GM21717 (cell line): ENCODE data around the gene RAD51B.
A peak's percentile ranks its signal among the peaks of the same experiment; 100 is the strongest.

Experiments
- ATAC-seq: cut with Tn5 transposase; IDR thresholded peaks from one replicate; pipeline ENCODE4 v1.9.1; 2021; ENCODE audit warnings: mild to moderate bottlenecking, moderate library complexity; ENCODE audit not compliant: unreplicated experiment

The RAD51B gene

DNA sequence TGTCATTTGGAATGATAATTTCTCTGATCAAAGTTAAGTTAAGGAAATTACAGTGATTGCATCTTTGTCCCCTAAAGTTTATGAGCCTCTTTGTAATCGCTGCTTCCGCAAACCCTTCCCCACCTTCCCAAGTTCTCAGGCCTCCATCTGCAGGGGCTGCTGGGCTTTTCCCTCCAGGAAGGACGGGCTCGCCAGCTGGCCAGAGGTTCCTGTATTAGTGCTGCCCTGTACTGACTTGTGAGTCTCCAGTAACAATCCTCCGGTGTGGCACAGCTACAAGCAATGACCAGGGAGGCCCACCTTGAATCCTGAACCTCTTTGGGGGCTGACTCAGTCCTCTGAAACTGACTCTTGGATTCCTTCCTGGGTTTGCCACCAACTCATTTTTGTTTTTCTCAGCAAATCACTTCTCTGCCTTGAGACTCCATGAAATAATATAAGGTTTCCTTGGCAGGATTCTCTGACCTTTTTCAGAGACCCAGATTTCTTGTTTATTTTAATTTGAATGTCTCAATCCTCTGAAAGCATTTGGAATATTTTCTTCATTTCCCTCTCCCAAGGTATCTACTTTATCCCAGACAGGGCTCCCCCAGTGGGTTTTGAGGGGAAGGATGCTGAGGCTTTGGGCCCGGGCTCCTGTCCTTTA lies 574.7 kb downstream of the RAD51B start:
- no peak for ATAC-seq

DNA sequence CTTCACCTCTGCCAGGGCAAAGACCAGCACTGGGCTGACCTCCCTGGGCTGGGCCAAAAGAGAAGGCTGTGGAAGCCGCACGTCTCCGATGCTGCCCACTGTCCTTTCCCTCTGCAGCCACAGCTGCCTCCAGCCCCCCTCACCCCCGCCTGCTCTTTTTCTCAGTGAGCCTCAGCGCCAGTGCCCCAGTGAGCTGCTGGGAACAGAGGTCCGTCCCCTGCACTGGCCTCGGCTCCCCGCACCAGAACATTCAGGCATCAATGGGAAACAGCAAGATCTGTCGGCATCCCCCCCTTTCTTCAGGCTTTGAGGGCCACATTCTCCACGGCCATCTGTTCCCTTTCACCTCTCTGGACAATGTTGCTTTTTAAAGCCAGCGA lies 575.2 kb downstream of the RAD51B start:
- no peak for ATAC-seq

DNA sequence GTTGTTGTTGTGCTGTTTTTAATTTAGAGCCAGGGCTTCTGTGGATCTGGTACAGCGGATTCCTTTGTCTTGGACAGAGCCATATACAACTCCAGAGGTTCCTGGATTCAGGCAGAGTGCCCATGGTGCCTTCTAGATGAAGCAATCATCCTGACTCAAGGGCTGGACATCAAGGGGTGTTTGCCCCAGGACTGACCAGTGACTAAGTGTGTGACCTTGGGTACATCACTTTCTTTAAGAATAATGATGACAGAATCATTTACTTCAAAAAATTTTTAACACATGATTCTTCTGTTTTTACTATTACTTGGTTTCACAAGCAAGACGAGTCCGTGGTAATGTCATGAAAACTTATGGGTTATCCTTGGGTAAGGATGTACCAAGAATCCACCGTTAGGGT lies 576.0 kb downstream of the RAD51B start:
- ATAC-seq, result no peak

DNA sequence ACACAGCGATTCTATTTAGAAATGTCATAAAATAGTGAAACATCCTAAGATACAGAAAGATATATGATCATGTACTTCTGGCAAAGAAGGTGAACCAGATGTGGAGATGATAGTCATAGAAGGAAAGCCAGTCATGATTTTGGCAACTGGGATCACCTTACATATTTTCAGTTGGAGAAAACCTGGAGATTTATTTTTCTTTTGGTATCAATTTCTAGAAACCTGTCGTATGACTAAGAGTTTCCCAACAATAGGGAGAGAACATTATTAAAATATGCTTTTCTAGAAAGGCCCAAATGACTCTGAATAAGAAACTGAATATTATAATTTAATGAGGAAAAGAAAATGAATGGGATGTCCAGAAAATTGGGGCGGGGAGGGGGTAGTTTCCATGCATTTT lies 576.9 kb downstream of the RAD51B start:
- no peak for ATAC-seq

GRCh38 chr14:68397371-68397811 lies 577.8 kb downstream of the RAD51B start:
- no peak for ATAC-seq

- no peak for ATAC-seq
These were observed 578.2 kb downstream of the RAD51B start for GRCh38 chr14:68397822-68398221.

DNA sequence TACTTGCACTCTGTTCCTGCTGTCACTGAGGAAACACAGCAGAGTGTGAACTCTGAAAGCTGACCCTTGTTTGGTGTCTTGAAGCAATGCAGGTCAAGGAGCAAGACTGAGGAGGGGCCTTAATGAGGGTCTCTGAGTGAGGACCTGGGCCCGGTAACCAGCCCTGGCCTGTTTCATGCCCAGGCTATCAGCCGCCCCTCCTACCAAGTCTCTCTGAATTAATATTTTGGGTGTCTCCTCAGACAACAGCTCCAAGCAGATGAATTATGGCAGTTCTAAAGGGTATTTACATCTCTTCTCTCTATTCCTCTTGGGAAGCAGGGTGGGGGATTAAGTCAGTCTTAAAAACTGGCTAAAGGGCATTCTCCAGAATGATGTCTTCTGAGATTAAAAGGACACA lies 578.8 kb downstream of the RAD51B start:
- no peak for ATAC-seq

- ATAC-seq, result no peak
These were observed 580.4 kb downstream of the RAD51B start for GRCh38 chr14:68399971-68400370.

DNA sequence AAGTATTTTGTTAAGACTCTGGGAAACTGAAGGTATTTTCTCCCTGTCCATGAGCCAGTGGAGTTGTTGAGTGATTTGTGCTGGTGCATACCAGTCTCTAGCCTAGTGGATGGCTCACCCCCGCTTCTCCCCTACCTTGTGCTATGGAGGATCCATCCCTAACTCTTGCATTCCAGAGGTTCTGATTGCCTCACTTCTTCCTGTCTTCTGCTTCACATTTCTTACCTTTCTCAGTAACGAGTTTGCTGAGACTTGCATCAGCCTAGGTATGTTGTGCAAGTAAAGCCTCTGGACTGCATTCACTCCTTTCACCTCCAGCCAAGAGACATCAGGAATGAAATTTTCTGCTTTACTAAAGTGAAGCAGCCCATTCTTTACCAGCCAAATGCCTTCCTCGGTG lies 581.7 kb downstream of the RAD51B start:
- peak; percentile 18 for ATAC-seq

- ATAC-seq, result peak; percentile 51
These were observed 582.3 kb downstream of the RAD51B start for GRCh38 chr14:68401855-68402254.

GRCh38 chr14:68402525-68403101 lies 583.0 kb downstream of the RAD51B start:
- no peak for ATAC-seq

DNA sequence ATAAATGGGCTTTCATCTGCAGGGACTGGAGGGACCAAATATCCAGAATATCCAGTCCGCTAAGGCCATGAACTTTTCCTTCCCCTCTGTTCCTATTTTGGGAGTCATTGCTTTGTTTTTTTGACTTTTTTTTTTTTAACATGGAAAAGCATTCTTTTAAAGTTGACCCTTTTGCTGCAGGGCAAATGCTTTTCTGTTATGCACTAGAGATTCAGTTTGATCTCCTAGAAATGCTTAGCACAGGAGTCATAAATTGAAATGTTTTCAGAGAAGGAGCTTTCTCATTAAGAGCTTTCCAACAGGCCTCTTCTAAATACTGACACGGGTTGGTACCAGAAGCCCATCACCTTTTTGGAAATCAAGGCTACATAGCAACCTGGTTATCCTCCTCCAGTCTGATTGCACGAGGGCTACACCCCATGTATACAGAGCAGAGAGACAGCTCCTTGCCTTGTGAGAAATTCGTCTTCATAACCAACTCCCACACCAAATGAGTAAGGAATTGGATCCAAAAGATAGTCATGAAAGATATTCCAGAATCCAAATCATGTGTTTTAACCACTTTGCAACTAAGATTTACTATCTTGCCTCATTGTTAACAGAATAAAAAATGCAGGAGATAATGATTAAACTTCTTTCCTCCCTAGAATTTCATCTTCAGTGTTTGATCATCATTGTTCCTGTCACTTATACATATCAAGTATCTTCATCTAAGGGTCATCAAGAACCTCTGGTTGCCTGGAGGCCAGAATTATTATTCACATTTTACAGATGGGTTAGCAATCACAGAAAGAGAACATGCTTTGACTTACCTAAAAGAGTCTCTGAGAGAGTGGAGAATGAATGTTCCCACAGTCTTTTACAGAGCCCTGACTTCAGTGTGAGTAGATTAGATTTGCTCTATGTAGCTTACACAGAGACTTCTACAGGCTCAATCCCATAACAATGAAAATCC lies 583.9 kb downstream of the RAD51B start:
- no peak for ATAC-seq

- ATAC-seq, result no peak
These were observed 584.6 kb downstream of the RAD51B start for GRCh38 chr14:68404146-68404527.

DNA sequence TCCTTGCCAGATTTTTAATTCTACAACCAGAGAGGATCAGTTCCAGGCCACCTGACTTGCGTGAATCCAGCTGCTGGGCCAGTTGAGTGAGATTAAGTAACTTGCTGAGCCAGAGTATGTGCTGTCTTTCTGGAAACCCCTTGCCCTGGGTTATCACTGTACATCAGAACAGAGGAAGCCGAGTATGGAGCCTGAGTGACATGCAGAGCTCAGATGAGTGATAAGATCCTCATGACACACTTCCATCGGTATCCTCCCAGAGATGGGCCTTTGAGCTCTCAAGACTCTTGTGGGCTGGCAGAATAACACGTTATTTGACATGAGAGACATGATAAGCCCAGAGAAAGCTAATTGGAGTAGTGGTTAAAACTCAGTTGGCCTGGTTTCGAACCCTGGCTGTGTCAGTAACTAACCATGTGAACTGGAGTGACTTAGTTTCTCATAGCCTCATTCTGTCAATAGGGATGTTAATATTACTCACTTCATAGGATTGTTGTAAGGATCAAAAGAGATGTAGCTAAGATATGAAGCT lies 585.1 kb downstream of the RAD51B start:
- no peak for ATAC-seq

- no peak for ATAC-seq
These were observed 586.4 kb downstream of the RAD51B start for GRCh38 chr14:68405961-68406360.

DNA sequence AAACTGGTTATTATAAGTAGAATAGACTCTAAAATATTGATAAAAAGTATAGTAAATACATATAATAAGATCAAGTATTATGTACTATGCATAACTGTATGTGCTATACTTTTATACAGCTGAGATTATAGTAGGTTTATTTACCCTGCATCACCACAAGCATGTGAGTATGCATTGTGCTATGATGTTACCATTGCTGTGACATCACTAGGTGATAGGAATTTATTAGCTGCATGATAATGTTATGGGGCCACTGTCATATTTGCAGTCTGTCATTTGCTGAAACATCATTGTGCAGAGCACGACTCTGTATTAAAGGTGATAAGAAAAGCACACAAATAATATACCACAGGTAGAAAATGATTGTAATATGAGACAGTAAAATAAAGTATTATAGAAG lies 587.7 kb downstream of the RAD51B start:
- no peak for ATAC-seq

DNA sequence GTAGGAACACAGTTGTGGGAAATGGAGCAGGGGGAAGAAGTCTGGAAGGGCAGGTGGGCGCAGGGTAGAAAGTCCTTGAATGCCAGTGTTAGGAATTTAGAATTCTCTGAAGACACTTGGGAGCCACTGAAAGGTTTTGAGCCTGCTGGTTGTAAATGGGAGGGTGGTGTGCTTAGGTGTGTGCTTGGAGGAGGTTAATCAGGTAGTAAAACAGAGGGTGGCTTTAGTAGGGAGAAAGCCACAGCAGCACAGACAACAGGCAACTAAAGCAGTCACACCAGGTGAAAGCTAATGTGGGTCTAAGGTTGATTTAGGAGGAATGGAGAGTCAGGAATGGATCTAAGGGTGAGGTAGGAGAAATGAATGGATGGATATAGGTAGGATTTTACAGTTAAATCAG lies 588.2 kb downstream of the RAD51B start:
- no peak for ATAC-seq

DNA sequence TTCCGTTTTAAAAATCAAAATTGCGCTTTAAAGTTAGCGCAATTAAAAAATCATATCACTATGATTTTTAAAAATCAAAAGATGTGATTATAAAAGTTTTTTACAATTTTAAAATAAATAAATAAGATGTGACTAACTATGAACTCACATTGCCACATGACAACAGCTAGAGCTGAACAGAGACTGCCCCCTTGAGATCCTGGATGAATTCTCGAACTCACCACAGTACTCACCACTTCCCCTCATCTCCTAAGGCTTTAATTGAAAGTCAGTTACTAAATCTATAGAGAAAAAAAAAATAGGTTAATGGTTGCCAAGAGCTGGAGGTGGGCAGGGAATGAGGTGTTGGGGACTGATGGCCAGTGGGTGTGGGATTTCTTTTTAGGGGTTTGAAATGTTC lies 589.1 kb downstream of the RAD51B start:
- no peak for ATAC-seq

DNA sequence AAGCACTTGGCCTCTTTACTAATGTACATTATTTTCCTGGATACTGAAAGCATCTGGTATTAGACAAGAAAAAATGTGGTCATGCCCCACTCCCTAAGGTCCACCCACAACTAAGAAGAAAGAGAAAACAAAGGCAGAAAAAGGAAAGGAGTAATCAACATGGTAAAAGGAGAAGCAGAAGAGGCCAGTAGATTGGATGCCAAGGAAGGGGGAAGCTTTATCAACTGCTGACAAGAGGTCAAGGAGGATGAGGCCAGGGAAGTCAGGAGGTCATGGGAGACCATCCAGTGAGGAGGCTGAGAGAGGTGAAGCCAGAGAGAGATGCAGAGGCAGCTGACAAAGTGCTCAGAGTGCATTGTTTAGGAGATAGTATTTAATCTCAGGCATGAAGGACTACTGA lies 589.8 kb downstream of the RAD51B start:
- no peak for ATAC-seq

- no peak for ATAC-seq
These were observed 593.2 kb downstream of the RAD51B start for GRCh38 chr14:68412505-68413465.

DNA sequence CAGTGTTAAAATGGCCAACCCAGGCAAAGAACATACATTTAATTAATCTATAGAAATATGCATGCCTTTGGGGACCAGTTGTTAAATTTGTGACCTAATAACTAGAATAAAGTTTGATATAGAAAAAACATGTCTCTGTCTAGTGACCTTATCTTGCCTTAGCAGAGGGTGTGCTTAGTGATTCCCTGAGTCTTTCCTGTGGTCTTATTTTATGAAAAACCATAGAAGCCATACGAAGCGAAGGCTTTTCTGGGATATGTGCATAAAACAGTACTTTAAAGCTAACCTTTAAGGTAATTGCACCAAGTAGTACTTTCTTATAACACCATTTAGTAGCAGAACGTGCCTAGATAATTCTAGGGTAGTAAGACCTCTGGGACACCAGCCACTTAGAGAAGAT lies 593.9 kb downstream of the RAD51B start:
- no peak for ATAC-seq
